ENCODE data around the gene CDC34.

Gene CDC34

GRCh38 chr19:571566-571974 lies 40.0 kb downstream of the CDC34 start:
- no peaks in the 10 kb centered on the region for H3K27me3 ChIP-seq
- H3K9me3 ChIP-seq (replicated peaks in 1 of 11): peaks cover 0 to 11% (median 0%) of the 10 kb centered on the region in 11 experiments; a peak in 5 of 22 replicates
- peak overlapping the region; percentile 66 to 95 (median 86) for H3K27ac ChIP-seq
- H3K4me2 ChIP-seq: peak overlapping the region; percentile 84 to 98 (median 93)
- H3K9ac ChIP-seq: peak overlapping the region; percentile 74 to 99 (median 95)
- peak overlapping the region; percentile 96 to 100 (median 98) for H3K4me3 ChIP-seq
- H4K20me1 ChIP-seq: peaks cover 30 to 41% (median 40%) of the 10 kb centered on the region in 11 experiments
- TF ChIP-seq Cebpa-rat (IDR thresholded peaks at IDR 0.05): no peak
- H3K4me1 ChIP-seq: peaks cover 30 to 45% (median 40%) of the 10 kb centered on the region in 10 experiments
- peaks cover 0 to 9% (median 4%) of the 10 kb centered on the region in 11 experiments; a peak in 11 of 22 replicates for H3K36me3 ChIP-seq

- Histone ChIP-seq H4K20me1 (peaks cover 36 to 48% (median 47%) of the 10 kb centered on the region in 11 experiments), H3K9ac (peak within 1 kb of the TSS; percentile 93 to 99 (median 98)), H3K27me3 (no peaks in the 10 kb centered on the region), H3K4me3 (peak within 1 kb of the TSS; percentile 96 to 100 (median 98)), H3K4me1 (peaks cover 36 to 52% (median 47%) of the 10 kb centered on the region in 10 experiments), H3K36me3 (peaks cover 0 to 16% (median 9%) of the 10 kb centered on the region in 11 experiments; a peak in 18 of 22 replicates), H3K4me2 (peak within 1 kb of the TSS; percentile 95 to 100 (median 98)), H3K27ac (peak within 1 kb of the TSS; percentile 86 to 95 (median 90)), H3K9me3 (replicated peaks in 1 of 11) (peaks cover 0 to 11% (median 0%) of the 10 kb centered on the region in 11 experiments; a peak in 5 of 22 replicates)
- TF ChIP-seq Cebpa-rat (IDR thresholded peaks at IDR 0.05): no peak
Observed at GRCh38 chr19:572140-572742, 40.7 kb downstream of the CDC34 start, which contains the start of gene BSG. BSG (plus strand) TSS chr19:572596; CDS start chr19:572635, 39 bp downstream.

GRCh38 chr19:572743-573518 lies 41.4 kb downstream of the CDC34 start:
- peaks cover 0 to 11% (median 0%) of the 10 kb centered on the region in 11 experiments; a peak in 5 of 22 replicates for H3K9me3 ChIP-seq (replicated peaks in 1 of 11)
- peak overlapping the region; percentile 86 to 95 (median 90) for H3K27ac ChIP-seq
- H3K4me1 ChIP-seq: peaks cover 43 to 57% (median 52%) of the 10 kb centered on the region in 10 experiments
- H3K4me3 ChIP-seq: peak overlapping the region; percentile 96 to 100 (median 98)
- peaks cover 6 to 23% (median 16%) of the 10 kb centered on the region in 11 experiments for H3K36me3 ChIP-seq
- peak overlapping the region; percentile 93 to 99 (median 98) for H3K9ac ChIP-seq
- peaks cover 43 to 55% (median 54%) of the 10 kb centered on the region in 11 experiments for H4K20me1 ChIP-seq
- H3K4me2 ChIP-seq: peak overlapping the region; percentile 95 to 100 (median 98)
- H3K27me3 ChIP-seq: no peaks in the 10 kb centered on the region
- TF ChIP-seq Cebpa-rat (IDR thresholded peaks at IDR 0.05): no peak

- Histone ChIP-seq H3K27me3 (no peaks in the 10 kb centered on the region), H3K9ac (peak overlapping the region; percentile 93 to 99 (median 98)), H3K9me3 (replicated peaks in 1 of 11) (peaks cover 0 to 11% (median 0%) of the 10 kb centered on the region in 11 experiments; a peak in 5 of 22 replicates), H3K27ac (peak overlapping the region; percentile 86 to 95 (median 90)), H3K36me3 (peaks cover 11 to 28% (median 22%) of the 10 kb centered on the region in 11 experiments), H3K4me1 (peaks cover 47 to 57% (median 54%) of the 10 kb centered on the region in 10 experiments), H3K4me3 (peak overlapping the region; percentile 96 to 100 (median 98)), H3K4me2 (peak overlapping the region; percentile 95 to 100 (median 98)), H4K20me1 (peaks cover 49 to 60% (median 59%) of the 10 kb centered on the region in 11 experiments)
- TF ChIP-seq Cebpa-rat (IDR thresholded peaks at IDR 0.05): no peak
Observed at GRCh38 chr19:573519-573825, 41.9 kb downstream of the CDC34 start.

- H3K4me1 ChIP-seq: peaks cover 47 to 57% (median 54%) of the 10 kb centered on the region in 10 experiments
- no peaks in the 10 kb centered on the region for H3K27me3 ChIP-seq
- peak overlapping the region in 9 of 11 experiments; percentile 14 to 94 (median 29); a peak in 16 of 22 replicates for H3K27ac ChIP-seq
- H3K4me2 ChIP-seq: peak overlapping the region; percentile 95 to 100 (median 98)
- peaks cover 0 to 4% (median 0%) of the 10 kb centered on the region in 11 experiments; a peak in 1 of 22 replicates for H3K9me3 ChIP-seq (replicated peaks in 1 of 11)
- H4K20me1 ChIP-seq: peaks cover 63 to 74% (median 73%) of the 10 kb centered on the region in 11 experiments
- peaks cover 21 to 43% (median 36%) of the 10 kb centered on the region in 11 experiments for H3K36me3 ChIP-seq
- no peak for TF ChIP-seq Cebpa-rat (IDR thresholded peaks at IDR 0.05)
- peak overlapping the region; percentile 93 to 99 (median 98) for H3K9ac ChIP-seq
- peak overlapping the region; percentile 96 to 100 (median 98) for H3K4me3 ChIP-seq
Observed at GRCh38 chr19:574658-575526, 43.3 kb downstream of the CDC34 start.

- peaks cover 72 to 84% (median 83%) of the 10 kb centered on the region in 11 experiments for H4K20me1 ChIP-seq
- H3K27ac ChIP-seq: peak overlapping the region in 8 of 11 experiments; percentile 5 to 41 (median 28); a peak in 8 of 22 replicates
- peaks cover 30 to 52% (median 44%) of the 10 kb centered on the region in 11 experiments for H3K36me3 ChIP-seq
- H3K4me3 ChIP-seq: peak overlapping the region; percentile 96 to 100 (median 98); a peak in 19 of 20 replicates
- TF ChIP-seq Cebpa-rat (IDR thresholded peaks at IDR 0.05): no peak
- peaks cover 47 to 57% (median 53%) of the 10 kb centered on the region in 10 experiments for H3K4me1 ChIP-seq
- peak overlapping the region; percentile 65 to 99 (median 96); a peak in 20 of 22 replicates for H3K9ac ChIP-seq
- H3K9me3 ChIP-seq (replicated peaks in 1 of 11): no peaks in the 10 kb centered on the region
- H3K4me2 ChIP-seq: peak overlapping the region; percentile 95 to 100 (median 98)
- H3K27me3 ChIP-seq: no peaks in the 10 kb centered on the region
Observed at GRCh38 chr19:575527-576506, 44.3 kb downstream of the CDC34 start.

- Histone ChIP-seq H3K4me3 (no peak overlapping the region), H3K4me1 (peaks cover 39 to 49% (median 46%) of the 10 kb centered on the region in 10 experiments), H4K20me1 (peaks cover 83 to 95% (median 94%) of the 10 kb centered on the region in 11 experiments), H3K4me2 (peak overlapping the region; percentile 77 to 100 (median 98)), H3K27me3 (no peaks in the 10 kb centered on the region), H3K27ac (peak overlapping the region in 8 of 11 experiments; percentile 2 to 41 (median 26); a peak in 10 of 22 replicates), H3K36me3 (peaks cover 41 to 63% (median 55%) of the 10 kb centered on the region in 11 experiments), H3K9me3 (replicated peaks in 1 of 11) (no peaks in the 10 kb centered on the region), H3K9ac (peak overlapping the region; percentile 28 to 98 (median 51); a peak in 19 of 22 replicates)
- no peak for TF ChIP-seq Cebpa-rat (IDR thresholded peaks at IDR 0.05)
Observed at GRCh38 chr19:576768-577438, 45.3 kb downstream of the CDC34 start.
